CD14-positive monocyte (primary cell): ENCODE results near the gene IFT122. TPM values are rescaled to one million over a fixed set of nuclear protein-coding genes. Genes with fewer than 3 reads are reported as not detected.
A peak's percentile ranks its signal among the peaks of the same experiment; 100 is the strongest.

Experiments used
- DNase-seq, 3 donors: peaks; one replicate each; pipeline ENCODE4 v3.0.0-alpha.2; 2011 to 2022
- H2AFZ ChIP-seq: 2 replicates; pipeline ENCODE4 v1.6.0; 2012; ENCODE audit warnings: mild to moderate bottlenecking, low read depth, low read length, inconsistent platforms; ENCODE audit not compliant: insufficient read depth, poor library complexity, severe bottlenecking
- H3K27ac ChIP-seq, 2 donors: 1 replicate in 1 of 2; 2 replicates in 1 of 2; pipeline ENCODE4 v1.5.1; 2012 to 2013; ENCODE audit warnings: low read length in 2 of 2, control low read depth in 1 of 2, inconsistent platforms in 1 of 2, low read depth in 1 of 2, mild to moderate bottlenecking in 1 of 2
- H3K27me3 ChIP-seq, 2 donors: one replicate each; pipeline versions ENCODE4 v1.6.0 to v1.6.1; 2011 to 2013; ENCODE audit warnings: low read length in 2 of 2; ENCODE audit not compliant: control insufficient read depth in 2 of 2, insufficient read depth in 2 of 2
- H3K36me3 ChIP-seq, 2 donors: replicated peaks in 1 of 2; 1 replicate in 1 of 2; 2 replicates in 1 of 2; pipeline versions ENCODE4 v1.5.1 to v1.6.1; 2012 to 2013; ENCODE audit warnings: low read length in 2 of 2, control low read depth in 1 of 2, inconsistent platforms in 1 of 2, mild to moderate bottlenecking in 1 of 2; ENCODE audit not compliant: insufficient read depth in 2 of 2, control insufficient read depth in 1 of 2
- H3K4me1 ChIP-seq, 2 donors: 1 replicate in 1 of 2; 2 replicates in 1 of 2; pipeline versions ENCODE4 v1.5.1 to v1.6.1; 2012 to 2013; ENCODE audit warnings: low read length in 2 of 2, control low read depth in 1 of 2, inconsistent platforms in 1 of 2, mild to moderate bottlenecking in 1 of 2, moderate library complexity in 1 of 2; ENCODE audit not compliant: insufficient read depth in 2 of 2, control insufficient read depth in 1 of 2
- H3K4me2 ChIP-seq: replicated peaks from 2 replicates; pipeline ENCODE3; 2012; ENCODE audit warnings: low read length, moderate library complexity, mild to moderate bottlenecking; ENCODE audit not compliant: poor library complexity, severe bottlenecking; ENCODE audit errors: extremely low read depth
- H3K4me3 ChIP-seq, 3 experiments: fragments of 200-600 bp in 1 of 3; sonication (generic) in 1 of 3; replicated peaks in 1 of 3; 1 replicate in 2 of 3; 2 replicates in 1 of 3; pipeline ENCODE4 v1.5.1; 2011 to 2013; ENCODE audit warnings: low read length in 3 of 3, mild to moderate bottlenecking in 3 of 3, control low read depth in 2 of 3, low read depth in 2 of 3, inconsistent platforms in 1 of 3, moderate library complexity in 1 of 3
- H3K79me2 ChIP-seq: 2 replicates; pipeline ENCODE4 v1.6.0; 2012; ENCODE audit warnings: mild to moderate bottlenecking, control low read depth, inconsistent platforms, low read length, moderate library complexity; ENCODE audit not compliant: insufficient read depth
- H3K9ac ChIP-seq: 2 replicates; pipeline ENCODE4 v1.6.0; 2017; ENCODE audit warnings: low read length, mild to moderate bottlenecking; ENCODE audit not compliant: insufficient read depth, poor library complexity, severe bottlenecking
- H3K9me3 ChIP-seq, 2 donors: replicated peaks in 1 of 2; 1 replicate in 1 of 2; 2 replicates in 1 of 2; pipeline versions ENCODE4 v1.5.1 to v1.6.1; 2012 to 2013; ENCODE audit warnings: low read length in 2 of 2, control low read depth in 1 of 2; ENCODE audit not compliant: control insufficient read depth in 1 of 2, insufficient read depth in 1 of 2
- H4K20me1 ChIP-seq: 2 replicates; pipeline ENCODE4 v1.6.0; 2012; ENCODE audit warnings: mild to moderate bottlenecking, low read length, control low read depth, moderate library complexity; ENCODE audit not compliant: insufficient read depth
- H3K27ac Mint-ChIP-seq, 7 donors: one replicate each; pipeline ENCODE4 v1.8.0; 2020; ENCODE audit warnings: mild to moderate bottlenecking in 7 of 7, mixed read lengths in 7 of 7, moderate library complexity in 6 of 7, inconsistent platforms in 2 of 7
- H3K27me3 Mint-ChIP-seq, 3 donors: one replicate each; pipeline ENCODE4 v1.8.0; 2021 to 2022; ENCODE audit warnings: low read depth in 3 of 3, mild to moderate bottlenecking in 3 of 3, mixed read lengths in 3 of 3, moderate library complexity in 3 of 3, inconsistent platforms in 1 of 3
- H3K36me3 Mint-ChIP-seq, 2 donors: one replicate each; pipeline ENCODE4 v1.8.0; 2020; ENCODE audit warnings: mixed read lengths in 2 of 2, inconsistent platforms in 1 of 2, mild to moderate bottlenecking in 1 of 2
- H3K4me1 Mint-ChIP-seq: one replicate; pipeline ENCODE4 v1.8.0; 2020; ENCODE audit warnings: mild to moderate bottlenecking, mixed read lengths
- H3K4me3 Mint-ChIP-seq, 2 donors: one replicate each; pipeline ENCODE4 v1.8.0; 2020; ENCODE audit warnings: mild to moderate bottlenecking in 2 of 2, mixed read lengths in 2 of 2, moderate library complexity in 1 of 2
- H3K9me3 Mint-ChIP-seq, 7 donors: one replicate each; pipeline ENCODE4 v1.8.0; 2020 to 2022; ENCODE audit warnings: mixed read lengths in 7 of 7, mild to moderate bottlenecking in 6 of 7, moderate library complexity in 6 of 7, inconsistent platforms in 2 of 7
- CTCF ChIP-seq: fragments of 200-600 bp; IDR thresholded peaks from one replicate; pipeline ENCODE4 v1.8.0; 2022; ENCODE audit warnings: antibody characterized with exemption, mild to moderate bottlenecking
- WGBS: methylation state at CpG from one replicate; pipeline ENCODE4 v1.1.5; 2013; ENCODE audit warnings: missing lambda C conversion rate; ENCODE audit not compliant: insufficient coverage; 5-methylcytosine and 5-hydroxymethylcytosine counted together
- intact Hi-C, 2 donors: fragments of 100-400 bp; cut with micrococcal nuclease; formaldehyde crosslinking; loops; one replicate each; pipeline versions ENCODE4 v1.15.0 to v1.15.1; 2023
- polyA plus RNA-seq, 3 donors: library from polyadenylated mRNA; depleted of rRNA in 1 of 3; unstranded in 2 of 3; stranded (reverse) in 1 of 3; fragments of 300-500 nt in 2 of 3; fragments of >200 nt in 1 of 3; fragmentation: Illumina TruSeq in 2 of 3; gene quantifications; 1 replicate in 2 of 3; 2 replicates in 1 of 3; pipeline ENCODE4 v1.2.3, GENCODE V29; 2012 to 2021

The IFT122 gene
- polyA plus RNA-seq, 3 donors: 3.3 to 12.2 (median 3.6) TPM

GRCh38 chr3:129553719-129554118 is 113.7 kb downstream of the IFT122 start:
- WGBS: 0% methylated on average over 9 of the region's 15 CpGs
- intact Hi-C loops: no loop called here

More at GRCh38 chr3:129553719-129554118, 113.7 kb downstream of the IFT122 start:
- peaks cover 28 to 39% of the 10 kb centered on the region in 2 donors for H3K36me3 ChIP-seq
- Mint-ChIP-seq H3K9me3 (no peaks in the 10 kb centered on the region), H3K27me3 (peaks cover 0 to 3% (median 0%) of the 10 kb centered on the region in 3 donors), H3K27ac (peak overlapping the region; percentile 64 to 92 (median 86)), H3K36me3 (peaks cover 32 to 39% of the 10 kb centered on the region in 2 donors), H3K4me1 (peaks cover 48% of the 10 kb centered on the region), H3K4me3 (peak overlapping the region; percentile 54 to 80)
- no peaks in the 10 kb centered on the region for H3K27me3 ChIP-seq
- no peak for TF ChIP-seq CTCF
- peak overlapping the region; percentile 38 for H3K9ac ChIP-seq
- peak overlapping the region; percentile 54 for H3K4me2 ChIP-seq
- H3K27ac ChIP-seq: peak overlapping the region; percentile 32 to 60
- peaks cover 34 to 47% of the 10 kb centered on the region in 2 donors for H3K4me1 ChIP-seq
- H4K20me1 ChIP-seq: no peaks in the 10 kb centered on the region
- peak overlapping the region; percentile 58 for H2AFZ ChIP-seq
- H3K79me2 ChIP-seq: no peaks in the 10 kb centered on the region
- DNase-seq: peak; percentile 70 to 80 (median 76)
- peak overlapping the region in 1 of 3 experiments; percentile 23 for H3K4me3 ChIP-seq
- H3K9me3 ChIP-seq: no peaks in the 10 kb centered on the region
